ENCODE measurements around the gene AZGP1.
"Not testable (repeated sequence)": the region's sequence is repeated elsewhere in the genome, so short reads cannot be mapped to it uniquely, and the experiment has no call there.

The AZGP1 gene

DNA sequence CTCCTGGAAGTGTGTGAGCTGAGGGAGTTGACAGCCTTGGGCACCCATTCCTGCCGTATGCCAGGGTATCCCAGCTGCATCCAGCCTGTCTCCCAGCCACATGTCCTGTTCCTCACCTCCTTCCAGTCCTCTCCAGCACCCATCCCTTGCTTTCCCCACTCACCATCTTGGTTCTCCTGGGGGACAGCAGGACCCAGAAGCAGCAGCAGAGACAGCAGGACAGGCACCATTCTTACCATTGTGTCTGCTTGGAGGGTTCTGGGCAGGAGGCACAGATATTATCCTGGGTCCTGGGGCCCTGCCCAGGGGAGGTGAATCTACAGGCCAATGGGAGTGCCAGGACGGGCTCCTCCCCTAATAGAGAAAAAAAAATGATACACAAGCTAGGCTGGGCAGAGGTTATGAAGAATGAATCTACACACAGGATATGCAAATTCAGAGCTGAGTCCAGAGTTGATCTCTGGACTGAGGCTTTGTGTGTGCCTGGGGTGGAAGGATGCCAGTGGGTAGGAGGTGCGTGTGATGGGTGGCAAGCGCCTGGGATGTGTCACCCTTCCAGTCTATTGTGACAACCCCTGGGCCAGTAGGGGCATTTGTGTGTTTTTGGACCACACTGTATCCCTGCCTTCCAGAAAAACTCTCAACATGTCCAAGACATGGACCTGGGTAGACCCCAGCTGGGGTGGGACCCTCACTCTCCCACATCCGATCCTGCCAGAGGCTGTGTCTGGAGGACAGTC is at the start of gene AZGP1:
Gene AZGP1 (minus strand): TSS at position 250 of the 740 bp plus-strand sequence. CDS start 11 bp downstream, at position 239.
- DNase-seq (ENCODE audit: low spot score): no peak
- FAIRE-seq: no peak

DNA sequence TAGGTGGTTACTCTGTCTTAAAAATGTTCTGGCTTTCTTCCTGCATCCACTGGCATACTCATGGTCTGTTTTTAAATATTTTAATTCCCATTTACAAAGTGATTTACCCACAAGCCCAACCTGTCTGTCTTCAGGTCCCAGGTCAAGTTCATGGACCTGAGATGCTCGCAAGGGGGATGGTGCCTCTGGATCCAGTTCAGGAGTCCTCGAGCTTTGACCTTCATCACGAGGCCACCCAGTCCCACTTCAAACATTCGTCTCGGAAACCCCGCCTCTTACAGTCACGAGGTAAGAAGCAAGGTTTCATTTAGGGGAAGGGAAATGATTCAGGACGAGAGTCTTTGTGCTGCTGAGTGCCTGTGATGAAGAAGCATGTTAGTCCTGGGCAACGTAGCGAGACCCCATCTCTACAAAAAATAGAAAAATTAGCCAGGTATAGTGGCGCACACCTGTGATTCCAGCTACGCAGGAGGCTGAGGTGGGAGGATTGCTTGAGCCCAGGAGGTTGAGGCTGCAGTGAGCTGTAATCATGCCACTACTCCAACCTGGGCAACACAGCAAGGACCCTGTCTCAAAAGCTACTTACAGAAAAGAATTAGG is 48.3 kb upstream of the AZGP1 start:
- DNase-seq (ENCODE audit: low spot score) (no peak), FAIRE-seq (no peak)

DNA sequence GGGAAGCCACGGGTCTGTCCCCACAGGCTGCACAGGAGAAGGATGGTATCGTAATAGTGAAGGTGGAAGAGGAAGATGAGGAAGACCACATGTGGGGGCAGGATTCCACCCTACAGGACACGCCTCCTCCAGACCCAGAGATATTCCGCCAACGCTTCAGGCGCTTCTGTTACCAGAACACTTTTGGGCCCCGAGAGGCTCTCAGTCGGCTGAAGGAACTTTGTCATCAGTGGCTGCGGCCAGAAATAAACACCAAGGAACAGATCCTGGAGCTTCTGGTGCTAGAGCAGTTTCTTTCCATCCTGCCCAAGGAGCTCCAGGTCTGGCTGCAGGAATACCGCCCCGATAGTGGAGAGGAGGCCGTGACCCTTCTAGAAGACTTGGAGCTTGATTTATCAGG is 47.7 kb upstream of the AZGP1 start:
- FAIRE-seq (no peak), DNase-seq (ENCODE audit: low spot score) (no peak)

DNA sequence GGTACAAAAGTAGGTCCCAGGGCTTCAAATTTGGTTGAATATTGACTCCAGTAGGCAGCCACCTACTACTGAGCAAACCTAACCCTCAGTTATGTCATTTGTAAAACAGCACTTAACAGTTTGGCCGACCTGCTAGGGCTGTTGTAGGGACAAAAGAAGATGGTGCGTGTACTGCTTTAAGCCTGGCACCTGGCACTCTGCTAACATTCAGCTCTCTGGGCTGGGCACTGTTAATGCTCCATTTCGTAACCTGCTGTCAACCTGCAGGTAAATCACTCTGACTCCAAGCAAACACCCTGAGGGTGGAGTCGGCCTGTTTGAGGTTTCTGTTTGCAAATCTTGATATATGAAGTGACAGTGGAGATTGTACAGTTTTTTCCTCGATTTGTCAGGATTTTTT is 46.8 kb upstream of the AZGP1 start:
- no peak for FAIRE-seq
- DNase-seq (ENCODE audit: low spot score): no peak

DNA sequence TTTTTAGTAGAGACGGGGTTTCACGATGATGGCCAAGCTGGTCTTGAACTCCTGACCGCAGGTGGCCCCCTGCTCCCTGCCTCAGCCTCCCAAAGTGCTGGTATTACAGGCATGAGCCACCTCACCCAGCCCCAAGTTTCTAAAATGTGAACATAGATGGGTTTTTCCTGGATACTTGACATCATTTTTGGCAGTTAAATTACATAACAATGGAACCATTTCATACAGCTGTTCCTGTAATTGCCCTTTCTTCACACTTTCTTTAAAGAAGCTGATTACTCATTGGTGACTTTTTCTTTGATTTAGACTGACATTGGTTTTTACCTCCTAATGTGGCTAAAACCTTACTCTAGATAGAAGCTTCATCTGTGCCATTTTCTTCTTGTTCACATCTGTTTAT is 45.5 kb upstream of the AZGP1 start:
- DNase-seq (ENCODE audit: low spot score) (no peak), FAIRE-seq (no peak)

DNA sequence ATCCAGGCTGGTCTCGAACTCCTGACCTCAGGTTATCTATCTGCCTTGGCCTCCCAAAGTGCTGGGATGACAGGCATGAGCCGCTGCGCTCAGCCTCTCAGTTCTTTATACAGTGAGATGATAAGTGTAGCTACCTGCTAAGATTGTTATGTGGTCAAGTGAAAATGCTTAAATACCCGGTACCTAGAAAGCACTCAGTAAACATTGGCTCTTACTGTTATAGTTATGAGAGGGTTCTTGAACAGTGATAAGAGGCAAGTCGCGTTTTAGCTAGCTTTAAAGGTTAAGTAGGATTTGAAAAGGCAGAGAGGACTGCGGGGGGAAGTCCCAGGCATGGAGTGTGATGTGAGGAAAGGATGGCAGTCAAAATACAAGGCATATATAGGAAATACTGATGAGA is 44.1 kb upstream of the AZGP1 start:
- FAIRE-seq (no peak), DNase-seq (ENCODE audit: low spot score) (no peak)

DNA sequence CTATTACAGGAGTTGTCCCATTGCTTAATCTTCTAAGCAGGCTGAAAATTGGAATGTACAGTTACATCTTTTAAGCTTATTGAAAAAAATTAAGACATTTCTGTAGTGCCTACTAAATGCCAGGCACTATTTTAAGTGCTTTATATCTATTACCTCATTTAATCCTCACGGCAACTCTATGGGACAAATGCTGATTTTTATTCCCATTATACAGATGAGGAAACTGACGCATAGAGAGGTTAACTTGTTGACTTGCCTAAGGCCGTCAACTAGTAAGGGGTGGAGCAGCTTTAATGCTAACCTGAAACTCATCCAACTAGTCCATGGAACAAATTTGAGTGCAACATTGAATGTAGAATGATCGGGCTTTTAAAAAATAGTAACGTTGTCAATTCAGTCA is 42.0 kb upstream of the AZGP1 start:
- FAIRE-seq (no peak), DNase-seq (ENCODE audit: low spot score) (no peak)

DNA sequence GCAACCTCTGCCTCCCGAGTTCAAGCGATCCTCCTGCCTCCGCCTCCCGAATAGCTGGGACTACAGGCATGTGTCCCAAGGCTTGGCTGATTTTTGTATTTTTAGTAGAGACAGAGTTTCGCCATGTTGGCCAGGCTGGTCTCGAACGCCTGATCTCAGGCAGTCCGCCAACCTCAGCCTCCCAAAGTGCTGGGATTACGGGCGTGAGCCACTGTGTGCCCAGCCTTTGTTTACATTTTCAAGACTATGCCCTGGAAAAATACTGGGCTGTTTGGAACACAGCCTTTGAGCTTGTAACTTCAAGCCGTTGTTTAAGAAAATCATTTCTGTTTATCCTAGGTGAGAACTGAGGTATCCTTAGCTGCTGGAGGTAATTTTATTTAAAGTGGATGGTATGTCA is 41.5 kb upstream of the AZGP1 start:
- FAIRE-seq (no peak), DNase-seq (ENCODE audit: low spot score) (no peak)

DNA sequence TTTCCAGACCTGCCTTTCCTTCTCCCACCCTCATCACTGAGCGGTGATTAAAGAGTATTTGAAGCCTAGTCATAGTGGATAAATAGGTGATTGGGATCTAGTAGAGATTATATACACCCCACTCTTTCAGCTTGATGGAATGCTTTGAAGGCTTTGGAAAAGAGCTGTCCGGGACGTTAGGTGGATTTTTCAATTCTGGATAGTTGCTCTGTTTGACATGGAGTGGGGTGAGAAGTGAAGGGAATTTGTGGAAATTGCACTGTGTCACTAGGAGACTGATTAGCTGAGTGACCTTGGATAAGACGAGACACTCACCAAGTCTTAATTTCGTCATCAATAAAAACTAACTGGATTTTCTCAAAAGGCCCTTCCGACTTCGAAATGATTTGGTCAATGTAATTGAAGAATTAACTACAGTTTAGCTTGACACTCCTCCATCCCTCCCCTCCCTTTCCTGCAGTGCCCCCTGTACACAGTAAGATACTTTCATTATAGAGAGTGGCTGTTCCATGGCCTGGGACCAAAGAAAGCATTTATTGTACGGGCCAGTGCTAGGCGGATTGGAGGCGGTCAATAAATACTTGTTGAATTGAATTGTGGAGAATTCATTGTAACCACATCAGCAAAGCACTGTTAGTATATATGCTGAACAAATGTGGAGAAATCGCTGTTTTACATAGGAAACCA is 40.5 kb upstream of the AZGP1 start:
- no peak for FAIRE-seq

DNA sequence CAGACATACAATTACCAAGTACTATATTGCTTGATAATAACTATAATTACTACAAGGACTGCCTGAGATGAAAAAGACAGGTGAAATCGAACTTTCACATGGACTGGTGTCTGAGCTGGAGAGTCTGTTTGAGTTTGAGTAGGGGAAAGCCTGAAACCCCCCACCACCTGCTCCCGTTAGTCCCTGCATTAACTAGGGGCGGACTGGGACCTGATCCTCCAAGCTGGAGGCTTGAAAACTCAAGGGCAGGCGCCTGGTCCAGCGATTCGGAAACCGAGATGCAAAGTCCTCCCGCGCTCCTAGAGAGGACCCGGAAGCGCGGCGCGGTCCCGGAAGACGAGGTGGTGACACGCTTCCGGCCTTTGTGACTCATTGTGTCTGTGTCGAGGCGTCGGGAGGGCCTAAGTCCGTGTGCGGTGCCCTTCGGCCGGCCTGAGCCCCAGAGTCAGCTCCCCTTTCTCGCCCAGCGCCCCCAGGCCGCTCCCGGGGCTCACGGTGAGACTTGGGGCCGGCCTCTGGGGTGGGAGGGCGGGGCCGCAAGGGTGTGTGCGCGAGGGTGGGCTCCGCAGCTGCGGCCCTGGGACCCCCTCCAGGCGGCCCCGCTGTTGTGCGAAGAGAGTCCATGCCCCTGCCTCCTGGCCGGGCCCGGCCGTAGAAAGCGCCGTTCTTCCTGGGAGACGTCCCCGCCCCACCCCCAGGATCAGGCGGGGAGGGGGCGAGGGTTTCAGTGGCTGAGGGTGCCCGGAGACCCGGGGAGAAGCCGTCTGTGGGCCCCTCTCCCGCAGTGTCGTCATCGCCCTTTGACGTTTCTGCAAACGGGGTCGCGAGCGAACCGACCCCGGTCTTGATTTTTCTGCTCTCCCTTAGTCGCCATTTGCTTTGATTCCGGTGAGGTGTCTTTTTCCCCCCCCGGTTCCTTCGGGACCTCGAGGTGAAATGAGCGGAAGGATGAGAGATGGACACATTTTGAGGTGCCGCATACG is 39.7 kb upstream of the AZGP1 start, which contains the start of gene ZKSCAN1:
Gene ZKSCAN1 (plus strand): TSS at position 365 of the 983 bp plus-strand sequence. CDS start 7,911 bp downstream, outside the sequence.
- DNase-seq (ENCODE audit: low spot score) (peak; percentile 99), FAIRE-seq (no peak)

More for the DNA sequence above, 40.5 kb upstream of the AZGP1 start:
- no peak for DNase-seq (ENCODE audit: low spot score)

DNA sequence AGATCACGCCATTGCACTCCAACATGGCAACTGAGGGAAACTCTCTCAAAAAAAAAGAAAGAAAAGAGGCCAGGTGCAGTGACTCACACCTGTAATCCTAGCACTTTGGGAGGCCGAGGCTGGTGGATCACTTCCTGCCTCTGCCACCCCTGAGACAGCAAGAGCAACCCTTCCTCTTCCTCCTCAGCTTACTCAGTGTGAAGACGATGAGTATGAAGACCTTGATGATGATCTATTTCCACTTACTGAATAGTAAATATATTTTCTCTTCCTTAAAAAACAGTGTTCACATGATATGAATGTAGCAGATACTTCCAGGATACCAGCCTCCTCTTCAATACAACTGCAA is 37.5 kb upstream of the AZGP1 start:
- DNase-seq (ENCODE audit: low spot score) (no peak), FAIRE-seq (no peak)

DNA sequence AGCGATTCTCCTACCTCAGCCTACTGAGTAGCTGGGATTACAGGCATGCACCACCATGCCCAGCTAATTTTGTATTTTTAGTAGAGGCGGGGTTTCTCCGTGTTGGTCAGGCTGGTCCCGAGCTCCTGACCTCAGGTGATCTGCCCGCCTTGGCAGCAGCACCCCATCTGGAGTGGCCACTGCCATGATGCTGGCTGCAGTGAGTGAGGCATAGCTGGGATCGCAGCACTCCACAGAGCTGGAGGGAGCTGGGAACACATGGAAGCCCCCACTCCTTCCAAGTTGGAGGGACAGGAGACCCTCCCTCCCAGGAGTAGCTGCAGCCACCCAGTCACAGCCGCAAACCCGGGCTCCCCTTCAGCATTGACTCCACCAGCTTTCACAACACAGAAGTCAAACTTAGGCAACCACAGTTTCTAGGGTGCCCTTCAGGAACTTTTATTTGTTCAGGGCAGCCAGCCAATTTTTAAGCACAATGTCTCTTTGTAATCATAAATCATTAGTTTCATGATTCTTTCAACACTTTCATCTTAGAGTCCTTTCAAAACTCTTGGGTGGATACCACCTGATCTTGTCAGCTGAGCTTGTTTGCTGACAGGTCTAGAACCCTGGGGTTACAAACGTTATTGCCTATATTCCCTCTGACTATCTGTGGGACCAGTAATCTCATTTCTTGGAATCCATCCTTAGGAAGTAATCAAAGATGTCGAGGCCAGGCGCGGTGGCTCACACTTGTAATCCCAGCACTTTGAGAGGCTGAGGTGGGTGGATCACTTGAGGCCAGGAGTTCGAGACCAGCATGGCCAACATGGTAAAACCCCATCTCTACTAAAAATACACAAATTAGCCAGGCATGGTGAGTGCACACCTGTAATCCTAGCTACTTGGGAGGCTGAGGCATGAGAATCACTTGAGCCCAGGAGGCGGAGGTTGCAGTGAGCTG is 36.8 kb upstream of the AZGP1 start:
- peak; percentile 47 for DNase-seq (ENCODE audit: low spot score)
- not testable (repeated sequence) for FAIRE-seq

DNA sequence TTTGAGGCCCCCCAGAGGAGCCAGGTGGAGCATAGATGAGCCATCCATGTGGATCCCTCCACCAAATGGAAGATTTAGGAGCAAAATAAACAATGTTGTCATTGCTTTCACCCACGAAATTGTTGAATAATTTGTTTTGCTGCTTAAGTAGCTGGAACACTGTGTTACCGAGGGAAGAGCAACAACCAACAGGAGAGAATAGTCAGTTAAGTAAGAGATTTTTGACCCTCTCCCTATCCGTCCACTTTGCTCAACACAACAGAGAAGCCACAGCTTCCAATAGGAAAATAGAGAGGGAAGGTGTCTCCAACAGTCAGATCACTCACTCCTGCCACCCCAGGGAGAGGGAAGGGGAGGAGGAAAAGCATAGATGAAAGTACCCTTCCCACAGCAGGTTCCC is 35.7 kb upstream of the AZGP1 start:
- no peak for DNase-seq (ENCODE audit: low spot score)
- no peak for FAIRE-seq

DNA sequence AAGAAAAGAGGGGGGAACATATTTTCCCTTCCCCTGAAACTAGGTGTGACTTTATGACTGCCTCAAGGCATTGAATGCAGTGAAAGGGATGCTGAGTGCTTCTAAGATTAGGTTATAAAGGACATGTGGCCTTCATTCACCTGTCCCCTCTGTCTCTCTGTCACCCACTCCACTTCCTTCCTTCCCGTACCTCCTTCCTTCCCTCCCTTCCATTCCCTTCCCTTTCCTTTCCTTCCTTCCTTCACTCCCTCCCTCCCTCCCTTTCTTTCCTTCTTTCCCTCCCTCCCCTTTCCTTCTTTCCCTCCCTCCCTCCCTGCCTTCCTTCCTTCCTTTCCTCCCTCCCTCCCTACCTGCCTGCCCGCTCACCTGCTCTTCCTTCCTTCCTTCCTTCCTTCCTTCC is 35.1 kb upstream of the AZGP1 start:
- DNase-seq (ENCODE audit: low spot score) (no peak), FAIRE-seq (peak; percentile 20)

DNA sequence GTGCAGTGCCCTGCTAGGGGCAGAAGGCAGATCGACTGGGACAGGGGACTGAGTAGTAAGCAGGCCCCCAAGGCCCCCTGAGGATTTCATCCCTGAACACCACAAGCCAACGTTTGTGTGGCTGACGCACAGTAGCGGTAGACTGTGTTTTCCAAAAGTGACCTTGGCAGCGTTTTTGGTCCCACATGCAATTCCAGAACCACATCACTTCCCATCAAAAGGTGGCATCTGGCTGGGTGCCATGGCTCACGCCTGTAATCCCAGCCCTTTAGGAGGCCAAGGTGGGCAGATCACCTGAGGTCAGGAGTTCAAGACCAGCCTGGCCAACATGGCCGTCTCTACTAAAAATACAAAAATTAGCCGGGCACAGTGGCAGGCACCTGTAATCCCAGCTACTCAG is 34.1 kb upstream of the AZGP1 start:
- not testable (repeated sequence) for DNase-seq (ENCODE audit: low spot score); FAIRE-seq

DNA sequence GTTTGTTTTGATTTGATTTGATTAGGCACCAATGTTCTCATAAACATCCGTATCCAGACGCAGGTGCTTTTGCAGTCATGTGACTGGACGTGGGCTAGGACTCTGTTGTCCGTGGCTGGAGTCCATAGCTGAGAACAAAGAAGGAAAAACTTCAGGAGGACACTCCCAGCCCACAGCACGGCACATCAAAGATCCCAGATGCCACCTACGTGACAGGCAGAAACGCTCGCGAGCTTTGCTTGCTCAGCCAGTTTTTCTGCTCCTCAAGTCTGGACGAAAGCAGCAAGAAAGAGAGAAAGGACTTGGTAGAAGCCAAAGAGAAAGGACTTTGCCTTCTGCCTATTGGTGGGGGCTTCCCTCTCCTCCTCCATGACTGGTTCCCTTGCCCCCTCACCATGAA is 32.7 kb upstream of the AZGP1 start:
- no peak for DNase-seq (ENCODE audit: low spot score)
- no peak for FAIRE-seq

DNA sequence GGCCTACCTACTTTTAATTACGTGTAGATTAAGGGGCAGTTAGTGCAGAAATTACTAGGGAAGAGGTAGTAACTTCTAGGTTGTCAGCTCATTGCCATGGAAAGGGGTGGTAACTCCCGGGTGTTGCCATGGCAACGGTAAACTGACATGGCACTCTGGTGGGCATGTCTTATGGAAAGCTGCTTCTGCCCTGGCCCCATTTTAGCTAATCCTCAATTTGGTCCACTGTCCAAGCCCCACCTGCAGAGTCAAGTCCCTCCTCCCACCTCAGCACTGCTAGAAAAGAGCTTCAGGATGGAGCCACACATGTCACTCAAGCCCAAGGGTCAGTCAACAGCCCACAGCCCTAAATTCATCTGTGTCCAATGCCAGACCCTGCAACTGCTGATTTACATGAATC is 32.1 kb upstream of the AZGP1 start:
- FAIRE-seq: no peak

DNA sequence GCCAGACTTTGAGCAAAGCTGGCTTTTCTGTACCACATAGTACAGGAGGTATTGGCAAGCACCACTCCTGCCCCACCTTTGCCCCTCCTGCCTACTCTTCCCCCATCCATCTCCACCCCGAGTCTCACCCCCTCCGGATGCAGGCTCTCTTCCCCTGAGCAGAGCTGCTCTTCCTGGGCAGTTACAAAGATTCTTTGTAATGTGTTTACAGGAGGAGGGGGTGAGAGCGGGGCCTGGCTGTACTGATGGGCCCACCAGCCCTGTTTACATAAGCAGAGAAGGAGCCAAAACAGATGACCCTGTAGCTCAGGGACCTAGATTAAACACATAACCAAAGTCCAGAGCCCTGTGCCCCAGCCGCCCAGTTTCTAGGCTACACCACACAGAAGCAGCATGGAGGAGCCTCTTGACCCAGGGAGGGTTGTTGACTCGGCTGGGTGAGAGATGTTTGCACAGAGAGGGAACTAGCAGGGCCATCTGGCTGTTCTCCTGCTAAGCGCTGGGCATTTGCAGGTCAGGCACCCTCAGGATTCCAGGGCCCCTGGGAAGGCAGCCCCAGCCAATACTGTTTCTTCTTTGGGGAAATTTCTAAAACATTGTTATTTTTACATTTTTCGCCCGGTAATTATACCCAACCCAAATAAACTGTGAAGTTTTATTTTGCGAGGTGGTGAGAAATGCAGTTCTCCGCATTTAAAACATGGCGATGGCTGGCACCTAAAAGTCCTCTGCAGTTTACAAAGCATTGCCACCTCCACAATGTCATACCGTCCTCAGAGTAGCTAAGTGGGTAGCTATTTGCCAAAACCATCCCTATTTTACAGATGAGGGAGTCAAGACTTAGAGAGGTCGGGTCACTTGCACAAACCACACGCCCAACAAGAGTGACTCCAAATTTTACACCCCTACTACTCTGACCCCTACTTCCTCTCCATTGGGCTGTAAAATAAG is 28.2 kb upstream of the AZGP1 start:
- FAIRE-seq: no peak
- no peak for DNase-seq (ENCODE audit: low spot score)

More for the DNA sequence above, 32.1 kb upstream of the AZGP1 start:
- DNase-seq (ENCODE audit: low spot score): no peak

DNA sequence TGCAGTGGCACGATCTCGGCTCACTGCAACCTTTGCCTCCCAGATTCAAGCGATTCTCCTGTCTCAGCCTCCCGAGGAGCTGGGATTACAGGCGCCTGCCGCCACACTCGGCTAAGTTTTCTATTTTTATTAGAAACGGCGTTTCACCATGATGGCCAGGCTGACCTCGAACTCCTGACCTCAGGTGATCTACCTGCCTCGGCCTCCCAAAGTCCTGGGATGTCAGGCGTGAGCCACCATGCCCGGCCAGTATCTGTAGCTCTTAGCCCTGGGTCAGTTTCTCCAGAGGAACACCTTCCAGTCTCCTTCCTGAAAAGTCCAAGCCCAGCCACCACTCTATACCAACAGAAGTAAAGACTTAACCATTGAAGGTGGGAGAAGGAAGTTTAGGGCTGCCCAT is 24.4 kb upstream of the AZGP1 start:
- FAIRE-seq (no peak), DNase-seq (ENCODE audit: low spot score) (no peak)

Measured in urothelium cell line (cell line).